AG04449 (cell line): ENCODE data around the gene CLCN4.

Experiments used
- CTCF ChIA-PET: fragments of 350-600 bp; formaldehyde crosslinking; extraction: SDS; loops from one replicate; lab custom pipeline; 2021; ENCODE audit warnings: antibody characterized with exemption; lab: Yijun Ruan, JAX
- POLR2A ChIA-PET: fragments of 400-600, 350-600 bp; formaldehyde crosslinking; extraction: SDS; loops from one replicate; lab custom pipeline; 2020; ENCODE audit warnings: antibody characterized with exemption, inconsistent platforms; lab: Yijun Ruan, JAX
- DNase-seq: peaks from one replicate; pipeline ENCODE4 v3.0.0-alpha.2; 2010; ENCODE audit warnings: low read depth, low spot score
- H3K4me3 ChIP-seq: 2 replicates; pipeline ENCODE4 v1.5.1; 2011; ENCODE audit warnings: low read depth, mild to moderate bottlenecking, control low read depth, low read length
- CTCF ChIP-seq: IDR thresholded peaks from one replicate; pipeline ENCODE4 v1.5.1; 2011; ENCODE audit warnings: mild to moderate bottlenecking, moderate library complexity, low read length, control low read depth, inconsistent platforms; ENCODE audit not compliant: insufficient read depth; ENCODE audit errors: missing control alignments

CLCN4 gene

DNA sequence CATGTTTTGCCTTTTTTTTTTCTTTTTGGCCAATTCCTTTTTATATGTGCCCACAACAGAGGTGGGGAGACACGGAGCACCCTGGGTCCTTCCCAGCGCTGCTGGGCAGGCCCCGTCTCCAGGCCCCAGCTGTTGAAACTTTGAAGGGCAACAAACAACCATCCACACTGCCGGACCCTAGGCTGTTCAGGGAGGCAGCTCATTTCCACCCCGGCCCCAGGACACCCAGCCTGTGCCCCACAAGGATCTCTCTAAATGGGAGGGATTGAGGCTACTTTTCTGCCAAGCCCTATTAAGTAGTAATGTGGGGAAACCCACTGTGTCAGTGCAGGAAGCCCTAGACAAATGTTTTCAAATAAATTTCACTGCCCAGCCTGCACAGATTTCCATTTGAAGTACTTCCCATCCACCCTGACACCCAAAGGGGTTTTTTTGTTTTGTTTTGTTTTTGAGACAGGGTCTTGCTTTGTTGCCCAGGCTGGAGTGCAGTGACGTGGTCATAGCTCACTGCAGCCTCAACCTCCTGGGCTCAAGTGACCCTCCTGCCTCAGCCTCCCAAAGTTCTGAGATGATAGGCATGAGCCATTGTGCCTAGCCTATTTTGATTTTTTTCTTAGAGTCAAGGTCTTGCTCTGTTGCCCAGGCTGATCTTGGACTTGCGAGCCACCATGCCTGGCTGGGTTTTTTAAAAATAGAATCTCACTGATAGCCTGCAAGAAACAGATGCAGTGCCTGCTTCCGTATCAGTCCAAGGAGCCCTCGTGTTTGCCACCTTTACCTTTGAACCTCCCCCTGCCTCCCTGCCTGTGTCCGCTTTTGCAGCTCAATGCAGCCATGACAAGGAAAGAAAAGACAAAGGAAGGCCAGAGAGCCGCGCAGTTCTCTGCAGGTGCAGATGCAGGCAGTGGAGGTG is 13.4 kb upstream of the CLCN4 start:
- H3K4me3 ChIP-seq, result no peak overlapping the region
- no peak for DNase-seq
- POLR2A ChIA-PET, result no interaction called here
- TF ChIP-seq CTCF, result no peak
- CTCF ChIA-PET, result interaction anchor here (1.8 kb wide), 1 partner anchor 23 kb away, joined by 7 read pairs; no protein-coding TSS in a partner anchor

DNA sequence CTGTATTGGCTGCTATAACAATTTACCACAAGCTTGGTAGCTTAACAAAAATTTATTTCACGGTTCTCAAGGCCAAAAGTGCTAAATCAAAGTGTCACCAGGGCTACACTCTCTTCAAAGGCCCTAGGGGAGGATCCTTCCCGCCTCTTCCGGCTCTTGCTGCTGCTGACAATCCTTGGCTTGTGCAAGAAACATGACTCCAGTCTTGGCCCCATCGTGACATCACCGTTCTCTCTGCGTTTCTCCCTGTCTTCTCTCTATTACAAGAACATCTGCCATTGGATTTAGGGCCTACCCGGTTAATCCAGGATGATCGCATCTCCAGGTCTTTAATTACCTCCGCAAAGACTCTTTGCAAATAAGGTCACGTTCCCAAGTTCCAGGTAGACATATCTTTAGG is 10.4 kb upstream of the CLCN4 start:
- TF ChIP-seq CTCF, result no peak
- CTCF ChIA-PET, result no interaction called here

GRCh38 chrX:10152086-10152485 is 4.7 kb upstream of the CLCN4 start:
- POLR2A ChIA-PET, result no interaction called here
- DNase-seq, result no peak
- no peak for TF ChIP-seq CTCF
- CTCF ChIA-PET, result interaction anchor here (1.0 kb wide), 1 partner anchor 32 kb away, joined by 3 read pairs; no protein-coding TSS in a partner anchor
- no peak overlapping the region for H3K4me3 ChIP-seq

More for the DNA sequence above, 10.4 kb upstream of the CLCN4 start:
- no peak overlapping the region for H3K4me3 ChIP-seq
- POLR2A ChIA-PET, result no interaction called here
- DNase-seq, result no peak

- no peak for TF ChIP-seq CTCF
- ChIA-PET POLR2A (no interaction called here), CTCF (no interaction called here)
- H3K4me3 ChIP-seq, result no peak overlapping the region
- no peak for DNase-seq
Measured at GRCh38 chrX:10155137-10155536, 1.6 kb upstream of the CLCN4 start.

- TF ChIP-seq CTCF, result no peak
- DNase-seq, result no peak
- ChIA-PET POLR2A (no interaction called here), CTCF (no interaction called here)
- H3K4me3 ChIP-seq, result no peak overlapping the region
Measured at GRCh38 chrX:10157032-10157341, 212 bp downstream of the CLCN4 start.

DNA sequence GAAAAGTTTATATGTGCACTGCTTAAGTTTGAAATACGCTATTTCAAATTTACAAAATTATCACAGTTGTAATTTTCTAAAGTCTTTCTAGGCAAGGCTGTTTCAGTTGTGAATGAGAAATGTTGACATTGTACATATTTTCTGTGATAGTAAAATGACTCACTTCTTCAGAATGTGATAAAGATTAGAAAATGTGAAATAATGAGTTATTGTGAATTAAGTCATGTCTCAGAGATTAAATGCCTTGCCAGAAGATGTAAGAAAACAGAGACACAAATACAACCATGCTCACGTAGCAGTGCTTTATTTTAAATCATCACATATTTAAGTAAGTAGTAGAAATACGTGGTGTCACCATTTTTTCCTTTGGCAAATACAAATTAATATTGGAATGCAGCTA is 768 bp downstream of the CLCN4 start:
- ChIA-PET POLR2A (no interaction called here), CTCF (no interaction called here)
- H3K4me3 ChIP-seq, result no peak overlapping the region
- DNase-seq, result no peak
- TF ChIP-seq CTCF, result no peak
